HepG2 (cell line): Measurements from ENCODE around the gene FBF1. TPM values are rescaled to one million over a fixed set of nuclear protein-coding genes. Genes with fewer than 3 reads are reported as not detected.
A peak's percentile ranks its signal among the peaks of the same experiment; 100 is the strongest.

Experiments
- ATAC-seq: fragments of 200-7000 bp; cut with Tn5 transposase; 3 replicates; pipeline ENCODE4 v1.9.1; 2020; ENCODE audit warnings: mild to moderate bottlenecking, moderate library complexity
- BruUV-seq: library from RNA; stranded (reverse); fragments of 400-500 nt; replicated peaks from 2 replicates; lab custom pipeline; 2021; lab: Mats Ljungman, UMichigan
- CTCF ChIA-PET: fragments of 300-600 bp; formaldehyde crosslinking; extraction: SDS; loops from one replicate; lab custom pipeline; 2021; ENCODE audit warnings: low total read pairs, inconsistent platforms, low intra/inter-chr PET ratio; lab: Yijun Ruan, JAX
- POLR2A ChIA-PET: fragments of 350-600 bp; sonication (Branson Sonifier 250); formaldehyde crosslinking; loops from one replicate; lab custom pipeline; 2020; ENCODE audit warnings: antibody characterized with exemption, inconsistent platforms; lab: Yijun Ruan, JAX
- DNase-seq: peaks from one replicate; pipeline ENCODE4 v3.0.0-alpha.2; 2015; ENCODE audit warnings: low spot score
- FAIRE-seq: peaks from 3 replicates; lab custom pipeline; 2011; peaks lifted over from hg19 to GRCh38; lab: Jason Lieb, UNC
- H2AFZ ChIP-seq: one replicate; pipeline ENCODE4 v1.6.1; 2011; ENCODE audit warnings: low read length, inconsistent platforms
- H3K27ac ChIP-seq: fragments of 300-600 bp; 3 replicates; pipeline ENCODE4 v1.8.0; 2011; ENCODE audit warnings: mixed run types, mild to moderate bottlenecking, mixed read lengths, low read length, inconsistent platforms; ENCODE audit not compliant: insufficient read depth; ENCODE audit errors: extremely low read length
- H3K27me3 ChIP-seq, 2 experiments: fragments of 200-600 bp in 1 of 2; 2 replicates in 1 of 2; 3 replicates in 1 of 2; pipeline versions ENCODE4 v1.6.0 to v1.8.0; 2011; ENCODE audit warnings: low read length in 2 of 2, mild to moderate bottlenecking in 2 of 2, moderate library complexity in 2 of 2, inconsistent platforms in 1 of 2; ENCODE audit not compliant: insufficient read depth in 2 of 2, control insufficient read depth in 1 of 2
- H3K36me3 ChIP-seq, 2 experiments: fragments of 200-600 bp in 1 of 2; replicated peaks in 1 of 2; 2 replicates in 1 of 2; 3 replicates in 1 of 2; pipeline versions ENCODE4 v1.5.1 to v1.8.0; 2011; ENCODE audit warnings: low read length in 2 of 2, inconsistent platforms in 1 of 2; ENCODE audit not compliant: insufficient read depth in 2 of 2, control insufficient read depth in 1 of 2
- H3K4me1 ChIP-seq: 2 replicates; pipeline ENCODE4 v1.5.1; 2012; ENCODE audit warnings: low read length, inconsistent platforms; ENCODE audit not compliant: insufficient read depth
- H3K4me2 ChIP-seq: 2 replicates; pipeline ENCODE4 v1.6.0; 2011; ENCODE audit warnings: low read depth, low read length, inconsistent platforms
- H3K4me3 ChIP-seq, 3 experiments: fragments of 200-600 bp in 1 of 3; sonication (generic), shearing (Covaris generic) in 1 of 3; replicated peaks in 1 of 3; 2 replicates each; pipeline ENCODE4 v1.5.1; 2011 to 2016; ENCODE audit warnings: low read length in 3 of 3, inconsistent platforms in 2 of 3, low read depth in 2 of 3, mild to moderate bottlenecking in 2 of 3, control low read depth in 1 of 3, mixed read lengths in 1 of 3; ENCODE audit not compliant: insufficient read depth in 1 of 3
- H3K79me2 ChIP-seq: one replicate; pipeline ENCODE4 v1.6.1; 2011; ENCODE audit warnings: low read length, inconsistent platforms; ENCODE audit not compliant: insufficient read depth
- H3K9ac ChIP-seq: 2 replicates; pipeline ENCODE4 v1.6.0; 2011; ENCODE audit warnings: mild to moderate bottlenecking, low read depth, low read length, inconsistent platforms; ENCODE audit not compliant: insufficient read depth
- H3K9me3 ChIP-seq: 2 replicates; pipeline ENCODE4 v1.5.1; 2012; ENCODE audit warnings: mild to moderate bottlenecking, low read length
- H4K20me1 ChIP-seq: 2 replicates; pipeline ENCODE4 v1.6.0; 2011; ENCODE audit warnings: inconsistent platforms, mild to moderate bottlenecking, low read length, moderate library complexity; ENCODE audit not compliant: insufficient read depth
- BORCS8-MEF2B ChIP-seq: sonication (generic); formaldehyde crosslinking; IDR thresholded peaks from 2 replicates; pipeline ENCODE4 v1.8.0; 2022; ENCODE audit warnings: mild to moderate bottlenecking, missing genetic modification reagents
- HNRNPL ChIP-seq: fragments of 200-400 bp; formaldehyde crosslinking; IDR thresholded peaks from 2 replicates; pipeline ENCODE4 v1.6.1; 2017; ENCODE audit warnings: mild to moderate bottlenecking, low read depth, low read length
- KLF16 ChIP-seq, 2 experiments: sonication (generic) in 1 of 2; formaldehyde crosslinking in 1 of 2; IDR thresholded peaks; 2 replicates each; pipeline versions ENCODE4 v1.6.1 to v1.8.0; 2016 to 2023; ENCODE audit warnings: missing genetic modification reagents in 2 of 2, missing compliant biosample characterization in 1 of 2
- LCORL ChIP-seq, 2 experiments: fragments of 450-650 bp in 1 of 2; sonication (generic) in 1 of 2; formaldehyde crosslinking in 1 of 2; IDR thresholded peaks; 2 replicates each; pipeline versions ENCODE4 v1.5.0 to v1.6.1; 2017 to 2020; ENCODE audit warnings: antibody characterized with exemption in 1 of 2, missing genetic modification reagents in 1 of 2
- MTA1 ChIP-seq: sonication (generic); formaldehyde crosslinking; IDR thresholded peaks from 2 replicates; pipeline ENCODE4 v1.4.0; 2020; ENCODE audit warnings: missing genetic modification reagents, mild to moderate bottlenecking, borderline replicate concordance
- PHF20 ChIP-seq: sonication (generic); formaldehyde crosslinking; IDR thresholded peaks from 2 replicates; pipeline ENCODE4 v1.5.0; 2020; ENCODE audit warnings: mild to moderate bottlenecking, missing genetic modification reagents
- SCMH1 ChIP-seq: sonication (generic); formaldehyde crosslinking; IDR thresholded peaks from 2 replicates; pipeline ENCODE4 v1.9.0; 2021; ENCODE audit warnings: missing genetic modification reagents, mild to moderate bottlenecking, borderline replicate concordance
- SP5 ChIP-seq: IDR thresholded peaks from 2 replicates; pipeline ENCODE4 v1.6.1; 2016; ENCODE audit warnings: low read depth, borderline replicate concordance
- STAT6 ChIP-seq: sonication (generic); formaldehyde crosslinking; IDR thresholded peaks from 2 replicates; pipeline ENCODE4 v1.4.0; 2020; ENCODE audit warnings: missing genetic modification reagents, mild to moderate bottlenecking, borderline replicate concordance
- TBX3 ChIP-seq: fragments of 450-650 bp; IDR thresholded peaks from 2 replicates; pipeline ENCODE4 v1.6.1; 2017; ENCODE audit warnings: antibody characterized with exemption, mild to moderate bottlenecking, inconsistent platforms, borderline replicate concordance
- ZBTB38 ChIP-seq: sonication (generic); formaldehyde crosslinking; IDR thresholded peaks from 2 replicates; pipeline ENCODE4 v1.5.1; 2020; ENCODE audit warnings: mild to moderate bottlenecking, missing genetic modification reagents
- ZNF121 ChIP-seq: sonication (generic); formaldehyde crosslinking; IDR thresholded peaks from 2 replicates; pipeline ENCODE4 v1.5.0; 2020; ENCODE audit warnings: mild to moderate bottlenecking, missing genetic modification reagents
- ZNF3 ChIP-seq: IDR thresholded peaks from 2 replicates; pipeline ENCODE4 v1.7.0; 2017; ENCODE audit warnings: inconsistent platforms
- ZSCAN31 ChIP-seq: sonication (generic); formaldehyde crosslinking; IDR thresholded peaks from 2 replicates; pipeline ENCODE4 v1.5.0; 2020; ENCODE audit warnings: low read depth, mild to moderate bottlenecking, missing genetic modification reagents
- WGBS: methylation state at CpG from one replicate; pipeline ENCODE4 v1.1.6; 2017; ENCODE audit warnings: low lambda C conversion rate; 5-methylcytosine and 5-hydroxymethylcytosine counted together
- in situ Hi-C: cut with HindIII; loops from 2 replicates; pipeline ENCODE4 v1.10.0; 2017; ENCODE audit warnings: low pct_unique_long_range_greater_than_20kb; ENCODE audit not compliant: extremely low pct_ligation_motif_present
- intact Hi-C: fragments of 100-400 bp; cut with micrococcal nuclease; formaldehyde crosslinking; loops from one replicate; pipeline ENCODE4 v1.10.0; 2022; ENCODE audit not compliant: unreplicated experiment
- polyA plus RNA-seq, 8 experiments: library from polyadenylated mRNA; depleted of rRNA in 3 of 8; stranded (reverse) in 7 of 8; unstranded in 1 of 8; fragments of >200 nt; fragmentation: Illumina TruSeq in 4 of 8; extraction: Trizol in 4 of 8; gene quantifications; 2 replicates each; pipeline versions ENCODE4 v1.2.1 to v1.2.3, GENCODE V29; 2011 to 2016; ENCODE audit warnings: low read depth in 4 of 8, missing spikeins in 1 of 8, mixed read lengths in 1 of 8; ENCODE audit not compliant: insufficient read depth in 1 of 8
- total RNA-seq, 5 experiments: library from RNA; depleted of rRNA; stranded (reverse); fragments of >200 nt; fragmentation: Illumina TruSeq; extraction: Trizol; gene quantifications; 2 replicates each; pipeline ENCODE4 v1.2.3, GENCODE V29; 2016; ENCODE audit warnings: low read depth in 1 of 5

Gene FBF1
- total and polyA plus RNA-seq, 2 of the 13 experiments (the other 11 are each of a cell fraction or from before 2014, with no cell fraction given): 2.4 to 8.1 TPM

DNA sequence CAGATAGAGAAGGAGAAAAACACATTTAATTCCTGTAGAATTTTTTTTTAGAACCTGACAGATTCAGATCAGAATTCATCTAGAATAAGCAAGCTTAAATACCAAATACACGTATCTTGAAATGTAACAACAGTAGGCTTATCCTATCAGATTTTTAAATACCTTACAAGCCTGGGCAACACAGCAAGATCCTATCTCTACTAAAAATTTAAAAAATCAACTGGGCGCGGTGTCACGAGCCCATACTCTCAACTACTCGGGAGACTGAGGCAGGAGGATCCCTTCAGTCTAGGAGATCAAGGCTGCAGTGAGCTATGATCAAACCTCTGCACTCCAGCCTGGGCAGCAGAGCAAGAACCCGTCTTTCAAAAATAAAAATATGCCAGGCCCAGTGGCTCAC, 24.6 kb upstream of the FBF1 start:
- H3K9me3 ChIP-seq: no peaks in the 10 kb centered on the region
- ATAC-seq: no peak
- H3K9ac ChIP-seq: no peak overlapping the region
- DNase-seq: no peak
- H3K4me2 ChIP-seq: no peak overlapping the region
- 96% methylated on average over 6 of the region's 6 CpGs for WGBS
- H3K79me2 ChIP-seq: peaks cover 75% of the 10 kb centered on the region
- no peak overlapping the region for H3K4me3 ChIP-seq
- in situ Hi-C loops: no loop called here
- no peak for TF ChIP-seq ZSCAN31 (CRISPR knock-in tag)
- TF ChIP-seq ZNF121 (CRISPR knock-in tag): peak; percentile 62; the same call in 1 of the 2 replicates
- no TSS peak for BruUV-seq
- H4K20me1 ChIP-seq: peaks cover 68% of the 10 kb centered on the region
- ChIA-PET POLR2A (interaction anchor here (1.0 to 2.4 kb wide), 4 partner anchors 11 to 32 kb away, joined by 3 to 9 read pairs (median 4); partner anchors contain the start of gene FBF1), CTCF (no interaction called here)
- H3K27ac ChIP-seq: peak overlapping the region; percentile 0
- H3K27me3 ChIP-seq: no peaks in the 10 kb centered on the region
- H2AFZ ChIP-seq: no peak overlapping the region
- H3K36me3 ChIP-seq: peaks cover 19 to 51% of the 10 kb centered on the region in 2 experiments
- peaks cover 33% of the 10 kb centered on the region for H3K4me1 ChIP-seq
- intact Hi-C loops: no loop called here
- FAIRE-seq: no peak

DNA sequence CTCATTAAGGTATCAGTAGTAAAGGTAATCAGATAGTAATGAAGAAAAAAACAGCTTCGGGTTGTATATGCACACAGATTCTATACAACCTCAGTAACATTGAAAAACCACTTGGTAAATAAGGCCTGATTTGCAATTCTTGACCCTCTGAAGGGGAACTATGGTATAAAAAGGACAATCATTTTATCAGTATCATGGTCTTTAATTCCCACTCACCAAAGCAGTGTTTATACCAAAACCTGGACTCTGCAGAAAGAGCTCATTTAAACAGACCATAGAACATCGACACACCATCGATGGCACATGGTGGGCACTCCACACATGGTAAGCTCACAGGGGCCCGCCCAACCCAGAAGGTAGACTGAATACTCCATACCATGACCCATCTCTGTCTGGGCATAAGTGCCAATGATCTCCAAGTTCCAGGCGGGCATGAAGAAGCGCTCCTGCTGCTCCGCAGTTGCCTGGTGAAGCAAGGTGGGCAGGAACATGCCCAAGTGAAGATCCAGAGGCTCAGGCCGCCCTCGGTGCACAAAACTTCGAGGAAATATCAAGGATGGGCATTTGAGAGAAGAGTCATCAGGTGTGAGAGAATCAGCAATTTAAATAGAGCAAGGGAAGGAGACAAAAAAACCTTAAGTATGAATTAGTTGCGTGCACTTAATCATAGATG, 19.1 kb upstream of the FBF1 start:
- peaks cover 67% of the 10 kb centered on the region for H4K20me1 ChIP-seq
- no peak overlapping the region for H2AFZ ChIP-seq
- intact Hi-C loops (no loop called here), in situ Hi-C loops (loop anchor here (5.0 kb wide), 1 partner anchor 47 kb away; no protein-coding TSS in a partner anchor)
- WGBS: 85% methylated on average over 11 of the region's 11 CpGs
- H3K4me3 ChIP-seq: no peak overlapping the region
- H3K27ac ChIP-seq: peak overlapping the region; percentile 52
- H3K9ac ChIP-seq: no peak overlapping the region
- no peak for FAIRE-seq
- ATAC-seq: peak; percentile 75
- peaks cover 66% of the 10 kb centered on the region for H3K79me2 ChIP-seq
- CTCF ChIA-PET: no interaction called here
- no TSS peak for BruUV-seq
- no peaks in the 10 kb centered on the region for H3K9me3 ChIP-seq
- DNase-seq: no peak
- POLR2A ChIA-PET: interaction anchor here (0.5 to 4.3 kb wide), 12 partner anchors 9 to 55 kb away, joined by 3 to 39 read pairs (median 5); partner anchors contain the start of genes ACOX1, FBF1, MRPL38 and TEN1
- peaks cover 22 to 54% of the 10 kb centered on the region in 2 experiments for H3K36me3 ChIP-seq
- peaks cover 37% of the 10 kb centered on the region for H3K4me1 ChIP-seq
- no peaks in the 10 kb centered on the region for H3K27me3 ChIP-seq
- H3K4me2 ChIP-seq: peak overlapping the region; percentile 59
- TF ChIP-seq HNRNPL (0 out of 2 replicates have a peak, but pooled peaks have one; percentile 27), MTA1 (CRISPR knock-in tag) (no peak), TBX3 (peak; percentile 14; the same call in 1 of the 2 replicates), BORCS8-MEF2B (CRISPR knock-in tag) (no peak), LCORL (IDR thresholded peaks at IDR 0.05) (no peak), LCORL (CRISPR knock-in tag; IDR thresholded peaks at IDR 0.05) (0 out of 2 replicates have a peak, but pooled peaks have one; percentile 46), ZBTB38 (peak; percentile 58; the same call in 1 of the 2 replicates), STAT6 (CRISPR knock-in tag) (0 out of 2 replicates have a peak, but pooled peaks have one; percentile 49), PHF20 (CRISPR knock-in tag) (no peak), SP5 (CRISPR knock-in tag) (no peak), SCMH1 (CRISPR knock-in tag) (no peak), KLF16 (CRISPR knock-in tag; IDR thresholded peaks at IDR 0.05) (no peak), ZNF3 (no peak)
